NCI-H510A (cell line): ENCODE results near the gene LAMA3.
"Not testable (repeated sequence)": the region's sequence is repeated elsewhere in the genome, so short reads cannot be mapped to it uniquely, and the experiment has no call there.

Source experiments
- DNase-seq: peaks from one replicate; lab custom pipeline; 2025; lab: John Stamatoyannopoulos, UW

LAMA3 gene

GRCh38 chr18:23703057-23703986, 14.1 kb downstream of the LAMA3 start:
- peak; percentile 10 for DNase-seq

DNA sequence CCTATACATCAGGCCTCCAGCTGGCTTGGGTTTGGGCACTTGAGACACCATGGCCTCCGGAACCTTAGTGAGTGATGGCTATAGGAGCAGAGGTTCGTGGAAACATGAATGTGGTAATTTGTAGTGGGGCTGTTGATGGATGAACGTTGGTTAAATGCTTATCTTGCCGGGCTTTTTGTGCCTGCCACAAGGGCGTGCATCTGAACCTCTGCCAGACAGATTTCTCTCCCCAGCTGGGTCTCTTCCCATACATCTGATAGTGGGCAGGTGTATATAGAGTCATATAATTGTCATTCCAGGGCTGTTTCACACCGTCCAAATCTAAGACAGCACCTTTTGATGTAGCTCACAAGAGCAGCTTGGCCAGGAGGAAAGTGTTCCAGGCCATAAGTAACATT, 14.7 kb downstream of the LAMA3 start:
- no peak for DNase-seq

GRCh38 chr18:23704806-23705205, 15.6 kb downstream of the LAMA3 start:
- no peak for DNase-seq

- DNase-seq: no peak
Observed at GRCh38 chr18:23706971-23707640, 17.9 kb downstream of the LAMA3 start.

DNA sequence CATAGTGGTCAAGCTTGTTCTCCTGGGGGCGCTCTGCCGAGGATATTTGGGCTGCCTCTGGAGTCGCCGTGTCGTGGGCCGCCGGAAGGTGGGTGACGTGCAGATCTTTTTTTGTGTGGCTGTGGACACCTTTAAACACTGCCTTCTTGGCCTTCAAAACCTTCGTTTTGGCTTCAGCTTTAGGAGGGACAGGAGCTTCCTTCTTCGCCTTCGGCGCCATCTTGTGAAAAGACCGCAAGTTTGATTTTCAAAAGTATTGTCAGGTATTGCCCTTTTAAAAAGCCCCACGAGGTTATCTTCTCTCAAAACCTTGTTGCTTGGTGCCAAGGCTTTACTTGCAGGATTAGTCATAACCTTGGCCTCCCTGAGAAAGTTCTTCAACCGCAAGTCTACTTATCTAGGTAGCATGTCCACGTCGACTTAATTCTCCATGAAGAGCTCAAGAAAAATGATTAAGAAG, 20.8 kb downstream of the LAMA3 start:
- no peak for DNase-seq

DNA sequence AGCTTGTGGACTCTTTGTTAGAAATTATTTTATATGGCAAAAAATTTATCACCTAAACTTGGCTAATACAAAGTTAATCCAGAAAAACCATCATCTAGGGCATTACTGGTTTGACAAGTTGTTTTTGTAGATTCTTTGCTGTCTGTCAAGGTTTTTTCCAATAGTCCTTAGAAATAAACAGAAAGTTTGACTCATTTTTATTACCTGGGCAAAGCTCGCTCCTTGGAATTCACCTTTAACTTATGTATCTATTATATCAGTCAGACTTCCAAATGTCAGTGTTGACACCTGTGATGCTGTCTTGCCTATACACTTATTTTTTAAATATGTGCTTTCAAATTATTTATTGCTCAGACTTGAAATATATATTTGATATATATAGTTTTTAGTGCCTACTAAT, 21.7 kb downstream of the LAMA3 start:
- no peak for DNase-seq

GRCh38 chr18:23711426-23711825, 22.2 kb downstream of the LAMA3 start:
- no peak for DNase-seq

DNA sequence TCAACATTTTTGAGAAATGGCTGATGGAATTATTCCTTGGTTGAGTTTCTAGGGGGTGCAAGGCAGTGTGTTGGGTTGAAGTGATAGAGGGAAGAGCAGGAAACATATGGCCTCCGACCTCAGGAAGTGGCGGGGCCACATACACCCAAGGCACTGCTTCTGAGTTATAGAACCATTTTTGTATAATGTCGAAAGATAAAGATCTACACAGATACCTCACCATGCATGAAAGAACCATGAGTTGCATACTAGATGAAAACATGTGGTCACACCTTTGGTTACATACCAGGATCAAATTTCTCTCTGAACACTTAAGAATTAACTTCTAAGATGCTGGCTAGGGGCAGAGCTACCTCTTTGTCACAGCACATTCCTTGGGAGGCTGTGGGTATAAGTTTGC, 23.2 kb downstream of the LAMA3 start:
- no peak for DNase-seq

- DNase-seq: no peak
Observed at GRCh38 chr18:23714576-23714975, 25.3 kb downstream of the LAMA3 start.

GRCh38 chr18:23716079-23716478, 26.8 kb downstream of the LAMA3 start:
- DNase-seq: not testable (repeated sequence)

DNA sequence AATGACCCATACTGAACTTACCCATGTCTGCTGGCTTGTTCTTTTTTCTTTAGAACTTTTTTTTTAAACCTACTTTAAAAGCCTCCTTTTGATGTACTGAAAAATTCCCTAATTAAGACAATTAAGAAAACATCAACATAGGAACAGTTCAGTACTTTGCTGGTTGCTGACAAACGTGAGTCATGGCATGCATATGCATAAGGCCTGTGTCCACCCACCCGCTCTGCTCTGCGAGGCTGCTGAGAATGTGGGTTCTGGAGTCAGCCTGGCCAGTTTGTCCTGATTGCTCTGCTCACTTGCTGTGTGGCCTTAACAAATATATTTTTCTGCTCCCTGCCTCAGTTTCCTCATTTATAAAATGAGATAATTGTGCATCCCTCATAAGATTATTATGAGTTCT, 27.3 kb downstream of the LAMA3 start:
- no peak for DNase-seq

DNA sequence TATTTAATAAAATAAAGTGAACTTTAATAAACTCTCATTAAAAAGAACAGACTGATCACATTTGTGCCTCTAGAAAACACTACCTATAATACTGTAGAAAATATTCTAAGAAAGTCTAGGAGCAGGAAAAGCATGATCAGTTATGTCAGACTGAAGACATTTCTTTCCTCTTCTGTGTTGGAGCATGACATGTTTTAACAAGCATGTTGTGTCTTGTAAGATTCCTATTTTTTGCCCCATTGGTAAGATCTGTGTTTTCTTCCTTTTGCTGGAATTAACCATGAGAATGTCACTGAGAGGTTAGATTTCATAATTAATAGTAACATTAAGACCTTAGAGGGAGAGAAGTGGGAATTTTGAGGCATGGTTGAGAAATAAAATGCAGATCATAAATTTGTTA, 27.7 kb downstream of the LAMA3 start:
- DNase-seq: no peak

DNA sequence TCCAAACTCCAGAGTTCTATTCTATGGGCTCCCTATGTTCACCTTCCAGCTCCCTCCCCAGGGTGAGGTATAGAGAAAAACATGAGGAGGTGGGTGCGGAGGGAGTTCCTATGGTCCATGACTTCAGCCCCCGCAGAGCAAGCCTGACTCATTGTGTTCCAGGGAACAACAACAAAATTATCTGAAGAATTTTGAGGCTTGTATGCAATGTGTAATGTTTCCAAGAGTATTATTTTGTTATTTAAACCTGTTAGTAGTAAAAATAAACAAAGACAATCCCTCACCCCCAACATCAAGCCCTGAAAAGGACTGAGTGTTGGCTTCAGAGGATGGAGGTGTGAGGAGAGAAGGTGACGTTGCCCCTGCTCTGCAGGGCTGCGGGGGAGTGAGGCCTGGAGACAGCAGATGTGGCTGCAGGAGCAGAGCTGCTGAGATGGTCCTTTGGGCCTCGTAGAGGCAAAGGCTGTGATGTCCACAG, 29.0 kb downstream of the LAMA3 start:
- DNase-seq: no peak

GRCh38 chr18:23718731-23719130, 29.5 kb downstream of the LAMA3 start:
- no peak for DNase-seq

DNA sequence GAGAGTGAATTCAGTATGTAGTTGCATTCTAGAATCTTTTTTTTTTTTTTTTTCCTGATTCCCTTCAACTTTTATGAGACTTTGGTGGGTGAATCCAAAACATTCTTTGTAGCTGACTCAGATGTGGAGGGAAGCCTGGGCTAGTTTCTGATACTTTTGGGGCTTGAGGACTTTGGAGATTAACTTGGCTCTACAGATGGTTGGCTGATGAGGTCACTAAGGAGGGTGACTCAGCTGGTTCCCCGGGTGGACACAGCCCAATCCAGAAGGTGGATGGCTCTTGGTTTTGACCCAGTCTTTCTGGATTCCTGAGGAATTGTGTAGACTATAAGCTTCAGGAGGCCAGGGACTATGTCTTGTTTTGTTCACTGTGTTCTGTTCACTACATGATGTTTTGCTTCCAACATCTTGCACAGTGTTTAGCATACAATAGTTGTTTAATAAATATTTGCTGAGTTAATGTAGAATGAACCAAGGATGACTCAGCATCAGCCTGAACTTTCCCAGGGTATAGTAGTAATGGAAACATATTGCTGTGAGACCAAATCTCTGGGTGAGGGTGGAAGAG, 30.5 kb downstream of the LAMA3 start:
- no peak for DNase-seq

GRCh38 chr18:23721696-23722480, 32.6 kb downstream of the LAMA3 start:
- no peak for DNase-seq

GRCh38 chr18:23722646-23723045, 33.4 kb downstream of the LAMA3 start:
- no peak for DNase-seq

GRCh38 chr18:23723121-23723520, 33.9 kb downstream of the LAMA3 start:
- no peak for DNase-seq

GRCh38 chr18:23724681-23725080, 35.4 kb downstream of the LAMA3 start:
- DNase-seq: no peak

DNA sequence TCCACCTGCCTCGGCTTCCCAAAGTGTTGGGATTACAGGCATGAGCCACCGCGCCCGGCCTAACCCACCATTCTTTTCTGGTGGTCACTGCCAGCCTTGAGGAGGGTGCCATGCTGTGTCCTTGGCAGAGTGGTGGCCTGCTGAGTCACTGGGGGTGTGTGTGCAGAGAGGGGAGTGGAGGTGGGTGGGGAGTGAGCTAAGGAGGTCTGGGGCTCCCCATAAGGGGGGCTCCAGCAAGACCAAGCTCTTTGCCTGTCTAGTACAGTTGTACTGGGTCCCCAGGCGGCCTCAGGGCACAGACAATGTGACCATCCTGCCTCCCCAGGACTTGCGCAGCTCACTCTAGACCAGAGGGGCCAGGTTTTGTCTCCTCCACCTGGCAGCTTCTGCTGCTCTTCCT, 36.1 kb downstream of the LAMA3 start:
- no peak for DNase-seq

DNA sequence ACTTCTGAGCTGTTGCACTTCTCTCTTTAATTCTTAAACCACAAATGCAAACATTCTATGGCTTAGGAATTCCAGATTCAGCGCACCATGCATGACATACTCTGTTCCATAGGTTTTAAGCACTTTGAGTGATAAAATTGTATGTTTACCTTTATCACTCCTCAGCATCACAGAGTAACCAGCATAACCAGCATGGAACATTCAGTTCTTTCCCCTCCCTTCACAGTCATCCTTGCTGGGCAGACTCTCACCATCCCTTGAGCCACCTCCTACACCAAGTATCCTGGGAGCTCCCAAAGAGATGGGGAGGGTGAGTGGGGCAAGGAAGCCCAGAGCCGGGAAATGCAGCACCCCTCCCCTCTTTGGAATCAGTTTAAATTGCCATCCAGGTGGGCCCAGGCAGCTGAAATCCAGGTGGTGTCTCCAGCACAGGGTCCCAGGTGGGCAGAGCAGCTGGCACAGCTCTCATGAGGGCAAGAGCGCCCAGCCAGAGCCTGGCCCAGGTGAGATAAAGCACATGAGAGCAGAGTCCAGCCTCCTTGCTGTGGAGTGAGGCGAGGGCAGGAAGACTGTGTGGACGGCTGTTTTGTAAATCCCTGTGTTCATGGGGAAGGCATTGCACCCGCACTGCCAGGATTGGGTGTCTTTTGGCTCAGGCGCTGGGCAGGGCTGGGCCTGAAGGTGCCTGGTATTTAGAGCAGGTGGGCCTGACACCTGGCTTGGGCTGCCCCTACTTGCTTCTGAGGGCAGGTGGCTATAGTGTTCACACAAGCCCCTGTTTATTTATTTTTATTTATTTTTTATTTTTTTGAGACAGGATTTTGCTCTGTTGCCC, 36.8 kb downstream of the LAMA3 start:
- DNase-seq: no peak
